Endothelial cell (in vitro differentiated cells): Measurements from ENCODE around the gene OXT. TPM values are rescaled to one million over a fixed set of nuclear protein-coding genes. Genes with fewer than 3 reads are reported as not detected.

Source experiments
- DNase-seq: peaks from one replicate; pipeline ENCODE4 v3.0.0; 2021; ENCODE audit warnings: low spot score
- H3K27ac Mint-ChIP-seq: one replicate; pipeline ENCODE4 v1.8.0; 2021; ENCODE audit warnings: mixed read lengths, inconsistent platforms; ENCODE audit not compliant: unreplicated experiment
- H3K27me3 Mint-ChIP-seq: one replicate; pipeline ENCODE4 v1.8.0; 2021; ENCODE audit warnings: mild to moderate bottlenecking, moderate library complexity, mixed read lengths, inconsistent platforms; ENCODE audit not compliant: unreplicated experiment
- H3K36me3 Mint-ChIP-seq: one replicate; pipeline ENCODE4 v1.8.0; 2021; ENCODE audit warnings: mild to moderate bottlenecking, low read depth, mixed read lengths, inconsistent platforms; ENCODE audit not compliant: unreplicated experiment
- H3K4me1 Mint-ChIP-seq: one replicate; pipeline ENCODE4 v1.8.0; 2021; ENCODE audit warnings: mild to moderate bottlenecking, mixed read lengths, inconsistent platforms; ENCODE audit not compliant: unreplicated experiment
- H3K4me3 Mint-ChIP-seq: one replicate; pipeline ENCODE4 v1.8.0; 2021; ENCODE audit warnings: mild to moderate bottlenecking, mixed read lengths, inconsistent platforms; ENCODE audit not compliant: unreplicated experiment
- H3K9me3 Mint-ChIP-seq: one replicate; pipeline ENCODE4 v1.8.0; 2021; ENCODE audit warnings: mixed read lengths, inconsistent platforms; ENCODE audit not compliant: unreplicated experiment
- total RNA-seq: library from RNA; stranded (reverse); fragmentation: NEBNext Ultra II Directional; extraction: Animal tissue kit (Norgen Biotek cat#: 25700); gene quantifications from one replicate; pipeline ENCODE4 v1.2.1, GENCODE V29; 2021; ENCODE audit not compliant: unreplicated experiment
- TF ChIP-seq, protein P1 (sequence below): fragments of 200-600 bp; sonication (generic); IDR thresholded peaks from one replicate; pipeline ENCODE4 v1.5.0; 2021; ENCODE audit warnings: antibody characterized with exemption; ENCODE audit not compliant: unreplicated experiment

The OXT gene
- total RNA-seq, 1 donor from 2014 or later: not detected

DNA sequence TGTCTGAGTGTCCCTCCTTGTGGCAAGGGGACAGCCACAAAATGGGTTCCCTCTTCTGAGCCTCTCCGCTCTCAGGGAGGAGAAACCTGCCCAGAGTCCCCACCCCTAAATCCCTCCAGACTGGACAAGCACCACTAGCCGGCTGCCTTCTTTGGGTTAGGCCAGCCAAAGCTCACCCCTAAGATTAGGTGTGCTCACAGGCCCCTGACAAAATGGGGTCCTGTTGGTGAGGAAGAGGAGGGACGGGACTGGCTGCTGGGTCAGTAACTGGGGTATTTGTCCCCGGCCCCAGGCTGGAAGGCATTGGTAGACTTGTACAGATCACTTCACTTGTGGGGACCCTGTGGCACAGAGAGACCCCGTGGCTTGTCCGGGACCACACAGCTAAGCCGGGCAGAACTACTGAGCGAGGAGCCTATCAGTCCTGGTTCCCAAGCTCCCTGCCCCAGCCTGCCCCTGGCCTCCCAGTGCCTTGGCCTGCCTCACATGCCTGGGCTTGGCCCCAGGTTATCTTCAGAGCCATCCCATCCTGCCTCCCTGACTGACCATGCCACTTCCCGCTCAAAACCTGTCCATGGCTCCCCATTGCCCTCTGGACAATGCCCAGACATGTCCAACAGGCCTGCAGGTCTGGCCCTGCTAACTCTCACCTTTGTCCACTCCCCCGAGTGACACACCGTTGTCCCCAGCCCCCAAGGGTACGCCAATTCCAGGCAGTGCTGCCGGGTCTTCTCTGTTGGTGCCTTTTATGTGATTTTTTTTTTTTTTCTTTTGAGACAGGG, 23.6 kb downstream of the OXT start:
- Mint-ChIP-seq H3K36me3 (peaks cover 3% of the 10 kb centered on the region), H3K4me3 (no peak overlapping the region), H3K9me3 (no peaks in the 10 kb centered on the region), H3K27me3 (peaks cover 3% of the 10 kb centered on the region), H3K27ac (no peak overlapping the region), H3K4me1 (peaks cover 5% of the 10 kb centered on the region)
- DNase-seq: no peak
- TF ChIP-seq, protein P1, sequence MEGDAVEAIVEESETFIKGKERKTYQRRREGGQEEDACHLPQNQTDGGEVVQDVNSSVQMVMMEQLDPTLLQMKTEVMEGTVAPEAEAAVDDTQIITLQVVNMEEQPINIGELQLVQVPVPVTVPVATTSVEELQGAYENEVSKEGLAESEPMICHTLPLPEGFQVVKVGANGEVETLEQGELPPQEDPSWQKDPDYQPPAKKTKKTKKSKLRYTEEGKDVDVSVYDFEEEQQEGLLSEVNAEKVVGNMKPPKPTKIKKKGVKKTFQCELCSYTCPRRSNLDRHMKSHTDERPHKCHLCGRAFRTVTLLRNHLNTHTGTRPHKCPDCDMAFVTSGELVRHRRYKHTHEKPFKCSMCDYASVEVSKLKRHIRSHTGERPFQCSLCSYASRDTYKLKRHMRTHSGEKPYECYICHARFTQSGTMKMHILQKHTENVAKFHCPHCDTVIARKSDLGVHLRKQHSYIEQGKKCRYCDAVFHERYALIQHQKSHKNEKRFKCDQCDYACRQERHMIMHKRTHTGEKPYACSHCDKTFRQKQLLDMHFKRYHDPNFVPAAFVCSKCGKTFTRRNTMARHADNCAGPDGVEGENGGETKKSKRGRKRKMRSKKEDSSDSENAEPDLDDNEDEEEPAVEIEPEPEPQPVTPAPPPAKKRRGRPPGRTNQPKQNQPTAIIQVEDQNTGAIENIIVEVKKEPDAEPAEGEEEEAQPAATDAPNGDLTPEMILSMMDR: no peak

DNA sequence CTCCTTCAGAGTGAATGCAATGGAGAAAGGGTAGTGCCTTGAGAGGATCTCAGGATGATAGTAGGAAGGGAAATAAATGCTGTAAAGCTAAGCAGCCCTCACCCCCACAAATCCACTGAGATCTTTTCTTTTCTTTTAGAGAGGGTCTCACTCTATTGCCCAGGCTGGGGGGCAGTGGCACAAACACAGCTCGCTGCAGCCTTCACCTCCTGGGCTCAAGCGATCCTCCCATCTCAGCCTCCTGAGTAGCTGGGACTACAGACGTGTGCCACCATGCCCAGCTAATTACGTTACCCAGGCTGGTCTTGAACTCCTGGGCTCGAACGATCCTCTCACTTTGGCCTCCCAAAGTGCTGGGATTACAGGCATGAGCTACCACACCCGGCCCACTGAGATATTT, 29.1 kb downstream of the OXT start:
- Mint-ChIP-seq H3K4me1 (peaks cover under 1% of the 10 kb centered on the region), H3K27me3 (no peaks in the 10 kb centered on the region), H3K27ac (no peak overlapping the region)

DNA sequence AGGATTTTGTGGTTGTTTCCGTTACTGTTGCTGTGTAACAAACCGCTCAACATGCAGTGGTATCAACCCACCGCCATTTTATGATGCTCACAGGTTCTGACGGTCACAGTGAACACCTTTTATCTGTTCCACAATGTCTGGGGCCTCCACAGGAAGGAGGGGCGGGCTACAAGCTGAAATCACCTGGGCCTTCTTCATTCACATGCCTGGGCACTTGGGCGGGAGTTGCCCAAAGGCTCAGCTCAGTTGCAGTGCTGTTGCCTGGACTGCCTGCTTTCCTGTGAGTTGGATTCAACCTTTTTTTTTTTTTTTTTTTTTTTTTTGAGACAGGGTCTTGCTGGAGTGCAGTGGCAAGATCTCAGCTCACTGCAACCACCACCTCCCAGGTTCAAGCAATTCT, 29.8 kb downstream of the OXT start:
- Mint-ChIP-seq H3K9me3 (no peaks in the 10 kb centered on the region), H3K4me3 (no peak overlapping the region), H3K27me3 (no peaks in the 10 kb centered on the region), H3K4me1 (no peaks in the 10 kb centered on the region), H3K27ac (no peak overlapping the region), H3K36me3 (no peaks in the 10 kb centered on the region)
- no peak for DNase-seq
- TF ChIP-seq, protein P1: no peak

More for the DNA sequence above, 29.1 kb downstream of the OXT start:
- Mint-ChIP-seq H3K4me3 (no peak overlapping the region), H3K9me3 (no peaks in the 10 kb centered on the region), H3K36me3 (no peaks in the 10 kb centered on the region)
- no peak for DNase-seq
- TF ChIP-seq, protein P1: no peak

DNA sequence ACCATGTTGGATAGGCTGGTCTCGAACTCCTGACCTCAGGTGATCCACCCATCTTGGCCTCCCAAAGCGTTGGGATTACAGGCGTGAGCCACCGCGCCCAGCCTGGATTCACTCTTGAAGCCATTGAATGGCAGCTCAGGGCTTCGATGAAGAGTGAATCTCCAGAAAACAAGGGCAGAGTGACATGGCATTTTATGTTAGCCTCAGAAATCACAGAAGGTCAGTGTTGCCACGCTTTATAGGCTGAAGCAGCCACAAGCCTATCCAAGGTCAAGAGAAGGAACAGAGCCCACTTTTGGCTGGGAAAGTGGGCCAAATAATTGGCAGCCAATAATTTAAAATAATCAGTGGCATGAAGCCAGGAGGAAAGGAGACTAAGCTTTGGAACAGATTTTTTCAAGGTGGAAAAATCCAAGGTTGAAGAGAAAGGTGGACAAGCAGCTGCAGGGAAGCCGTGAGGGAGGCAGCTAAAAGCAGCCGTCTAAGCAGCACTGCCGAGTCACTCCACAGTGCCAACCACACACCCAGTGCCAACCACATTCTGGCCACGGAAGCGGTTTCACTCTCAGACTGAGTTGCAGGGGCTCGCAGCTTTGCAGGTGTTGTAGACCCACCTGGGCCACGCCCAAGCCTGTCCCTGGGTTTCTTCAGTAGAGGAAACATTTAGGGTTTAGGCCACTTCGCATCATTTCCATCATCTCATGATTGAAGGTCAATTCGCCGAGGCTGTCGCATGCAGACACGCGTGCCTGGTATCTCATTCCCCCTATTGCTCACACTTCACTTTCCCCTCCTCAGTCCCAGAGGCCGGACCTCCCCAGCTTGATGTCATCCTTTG, 30.5 kb downstream of the OXT start:
- no peak for DNase-seq
- H3K27me3 Mint-ChIP-seq: no peaks in the 10 kb centered on the region
- H3K4me1 Mint-ChIP-seq: peaks cover under 1% of the 10 kb centered on the region
- H3K27ac Mint-ChIP-seq: no peak overlapping the region
- no peaks in the 10 kb centered on the region for H3K36me3 Mint-ChIP-seq
- H3K4me3 Mint-ChIP-seq: no peak overlapping the region
- H3K9me3 Mint-ChIP-seq: no peaks in the 10 kb centered on the region
- TF ChIP-seq, protein P1: no peak
